Smooth muscle cell (in vitro differentiated cells): ENCODE results near the gene PTGFR. TPM values are rescaled to one million over a fixed set of nuclear protein-coding genes. Genes with fewer than 3 reads are reported as not detected.

ENCODE experiments used
- DNase-seq: peaks from one replicate; lab custom pipeline; 2025; ENCODE audit not compliant: unreplicated experiment; lab: John Stamatoyannopoulos, UW
- H2AFZ ChIP-seq: fragments of 200-600 bp; sonication (generic); 2 replicates; pipeline ENCODE4 v1.6.0; 2016; ENCODE audit warnings: antibody characterized with exemption, low read depth, mild to moderate bottlenecking
- H3F3A ChIP-seq: fragments of 200-600 bp; sonication (generic); 2 replicates; pipeline ENCODE4 v1.6.0; 2017; ENCODE audit warnings: antibody characterized with exemption, low read depth
- H3K27ac ChIP-seq: fragments of 200-600 bp; sonication (generic); 2 replicates; pipeline ENCODE4 v1.5.1; 2016; ENCODE audit warnings: low read depth, mild to moderate bottlenecking
- H3K27me3 ChIP-seq: fragments of 200-600 bp; sonication (generic); 2 replicates; pipeline ENCODE4 v1.6.1; 2016; ENCODE audit warnings: low read depth, mild to moderate bottlenecking
- H3K36me3 ChIP-seq: fragments of 200-600 bp; sonication (generic); 2 replicates; pipeline ENCODE4 v1.5.1; 2016; ENCODE audit warnings: low read depth
- H3K4me1 ChIP-seq: fragments of 200-600 bp; sonication (generic); 2 replicates; pipeline ENCODE4 v1.5.1; 2016; ENCODE audit warnings: low read depth
- H3K4me2 ChIP-seq: fragments of 200-600 bp; sonication (generic); 2 replicates; pipeline ENCODE4 v1.6.0; 2016; ENCODE audit warnings: mild to moderate bottlenecking
- H3K4me3 ChIP-seq: fragments of 200-600 bp; sonication (generic); 2 replicates; pipeline ENCODE4 v1.5.1; 2016; ENCODE audit warnings: mild to moderate bottlenecking
- H3K79me2 ChIP-seq: fragments of 200-600 bp; sonication (generic); 2 replicates; pipeline ENCODE4 v1.6.0; 2016; ENCODE audit warnings: low read depth, mild to moderate bottlenecking
- H3K9ac ChIP-seq: fragments of 200-600 bp; sonication (generic); 2 replicates; pipeline ENCODE4 v1.6.0; 2016; ENCODE audit warnings: low read depth
- H3K9me3 ChIP-seq: fragments of 200-600 bp; sonication (generic); replicated peaks from 2 replicates; pipeline ENCODE4 v1.5.1; 2016; ENCODE audit warnings: low read depth
- H4K20me1 ChIP-seq: fragments of 200-600 bp; sonication (generic); 2 replicates; pipeline ENCODE4 v1.6.0; 2016; ENCODE audit warnings: low read depth
- CTCF ChIP-seq: fragments of 200-600 bp; sonication (generic); IDR thresholded peaks from 2 replicates; pipeline ENCODE4 v1.5.1; 2017; ENCODE audit warnings: borderline replicate concordance, mild to moderate bottlenecking, antibody characterized with exemption; ENCODE audit not compliant: insufficient read depth, poor library complexity, severe bottlenecking
- WGBS: methylation state at CpG from one replicate; pipeline ENCODE4 v1.1.7; 2016; ENCODE audit warnings: low lambda C conversion rate; 5-methylcytosine and 5-hydroxymethylcytosine counted together
- polyA plus RNA-seq: library from polyadenylated mRNA; unstranded; fragments of >200 nt; fragmentation: Nextera tagmentation; extraction: Ambion mirVana; gene quantifications from 2 replicates; pipeline ENCODE4 v1.2.1, GENCODE V29; 2016
- total RNA-seq: library from RNA; depleted of rRNA; stranded (reverse); fragments of >200 nt; gene quantifications from 2 replicates; pipeline ENCODE4 v1.2.3, GENCODE V29; 2014

Gene PTGFR
- total and polyA plus RNA-seq, 2 experiments from 2014 or later: 3.0 to 6.8 TPM

GRCh38 chr1:78516716-78517115, 25.9 kb downstream of the PTGFR start:
- no peaks in the 10 kb centered on the region for H4K20me1 ChIP-seq
- H3K79me2 ChIP-seq: no peaks in the 10 kb centered on the region
- no peak overlapping the region for H3K27ac ChIP-seq
- H3K4me2 ChIP-seq: no peak overlapping the region
- no peak overlapping the region for H3K9ac ChIP-seq
- H3K4me1 ChIP-seq: no peaks in the 10 kb centered on the region
- H2AFZ ChIP-seq: no peak overlapping the region
- H3F3A ChIP-seq: no peaks in the 10 kb centered on the region
- no peak for DNase-seq
- no peaks in the 10 kb centered on the region for H3K27me3 ChIP-seq
- TF ChIP-seq CTCF: no peak
- H3K36me3 ChIP-seq: no peaks in the 10 kb centered on the region
- H3K4me3 ChIP-seq: no peak overlapping the region
- WGBS: 78% methylated on average over 2 of the region's 2 CpGs
- H3K9me3 ChIP-seq: no peaks in the 10 kb centered on the region

GRCh38 chr1:78519446-78519845, 28.7 kb downstream of the PTGFR start:
- no peak for TF ChIP-seq CTCF
- Histone ChIP-seq H4K20me1 (no peaks in the 10 kb centered on the region), H3K4me2 (no peak overlapping the region), H3K27me3 (no peaks in the 10 kb centered on the region), H3K36me3 (no peaks in the 10 kb centered on the region), H2AFZ (no peak overlapping the region), H3K4me3 (no peak overlapping the region), H3K27ac (no peak overlapping the region), H3F3A (no peaks in the 10 kb centered on the region), H3K9ac (no peak overlapping the region), H3K79me2 (no peaks in the 10 kb centered on the region), H3K4me1 (no peaks in the 10 kb centered on the region), H3K9me3 (no peaks in the 10 kb centered on the region)
- DNase-seq: no peak
- 86% methylated on average over 4 of the region's 4 CpGs for WGBS

- H3K27me3 ChIP-seq: no peaks in the 10 kb centered on the region
- H2AFZ ChIP-seq: no peak overlapping the region
- no peak for TF ChIP-seq CTCF
- H3K4me1 ChIP-seq: no peaks in the 10 kb centered on the region
- 87% methylated on average over 6 of the region's 6 CpGs for WGBS
- no peaks in the 10 kb centered on the region for H3K79me2 ChIP-seq
- no peak for DNase-seq
- no peaks in the 10 kb centered on the region for H3F3A ChIP-seq
- no peak overlapping the region for H3K4me2 ChIP-seq
- no peak overlapping the region for H3K27ac ChIP-seq
- H3K4me3 ChIP-seq: no peak overlapping the region
- no peaks in the 10 kb centered on the region for H3K36me3 ChIP-seq
- no peaks in the 10 kb centered on the region for H4K20me1 ChIP-seq
- H3K9me3 ChIP-seq: no peaks in the 10 kb centered on the region
- no peak overlapping the region for H3K9ac ChIP-seq
Observed at GRCh38 chr1:78520216-78520615, 29.4 kb downstream of the PTGFR start.

GRCh38 chr1:78520843-78521242, 30.1 kb downstream of the PTGFR start:
- no peak overlapping the region for H3K27ac ChIP-seq
- H3K4me3 ChIP-seq: no peak overlapping the region
- H3K4me1 ChIP-seq: no peaks in the 10 kb centered on the region
- H3K36me3 ChIP-seq: no peaks in the 10 kb centered on the region
- no peak for DNase-seq
- H3K27me3 ChIP-seq: no peaks in the 10 kb centered on the region
- H3K9me3 ChIP-seq: no peaks in the 10 kb centered on the region
- H3K4me2 ChIP-seq: no peak overlapping the region
- no peak overlapping the region for H2AFZ ChIP-seq
- no peak for TF ChIP-seq CTCF
- no peaks in the 10 kb centered on the region for H4K20me1 ChIP-seq
- no peak overlapping the region for H3K9ac ChIP-seq
- H3F3A ChIP-seq: no peaks in the 10 kb centered on the region
- no peaks in the 10 kb centered on the region for H3K79me2 ChIP-seq
- WGBS: 90% methylated on average over 3 of the region's 3 CpGs
